Stimulated activated CD8-positive, alpha-beta memory T cell treated with anti-CD3 and anti-CD28 coated beads, Interleukin-12 subunit alpha, Interleukin-12 subunit beta, amount 100 ng/mL, for 24 hours (primary cell): ENCODE data around the gene DAPK1.

ENCODE experiments used
- DNase-seq: peaks from one replicate; pipeline ENCODE4 v3.0.0-alpha.2; 2020; ENCODE audit errors: extremely low read depth

DAPK1 gene

DNA sequence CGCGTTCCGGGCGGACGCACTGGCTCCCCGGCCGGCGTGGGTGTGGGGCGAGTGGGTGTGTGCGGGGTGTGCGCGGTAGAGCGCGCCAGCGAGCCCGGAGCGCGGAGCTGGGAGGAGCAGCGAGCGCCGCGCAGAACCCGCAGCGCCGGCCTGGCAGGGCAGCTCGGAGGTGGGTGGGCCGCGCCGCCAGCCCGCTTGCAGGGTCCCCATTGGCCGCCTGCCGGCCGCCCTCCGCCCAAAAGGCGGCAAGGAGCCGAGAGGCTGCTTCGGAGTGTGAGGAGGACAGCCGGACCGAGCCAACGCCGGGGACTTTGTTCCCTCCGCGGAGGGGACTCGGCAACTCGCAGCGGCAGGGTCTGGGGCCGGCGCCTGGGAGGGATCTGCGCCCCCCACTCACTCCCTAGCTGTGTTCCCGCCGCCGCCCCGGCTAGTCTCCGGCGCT is at the start of gene DAPK1:
TSS of gene DAPK1 (plus strand) at position 264 of the 442 bp plus-strand sequence. CDS start 1,211 bp downstream, outside the sequence.
- DNase-seq, result no peak

DNA sequence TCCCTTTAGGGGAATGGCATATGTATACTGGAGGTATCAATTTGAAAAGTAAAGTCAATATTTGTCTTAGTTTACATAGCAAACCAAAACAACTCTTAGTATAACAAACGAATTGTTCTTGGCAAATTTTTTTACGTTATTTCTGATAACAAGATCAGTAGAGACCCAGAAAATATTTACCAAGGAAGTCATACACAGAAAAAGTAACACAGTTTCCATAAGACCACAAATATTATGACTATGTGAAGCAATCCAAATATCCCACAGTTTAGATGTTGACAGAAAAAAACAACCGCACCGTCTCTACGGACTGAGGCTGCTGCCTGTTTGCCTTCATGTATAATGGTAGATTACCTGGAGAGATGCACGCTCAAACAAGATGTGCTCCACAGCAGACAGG is 46.5 kb upstream of the DAPK1 start:
- DNase-seq, result no peak

DNA sequence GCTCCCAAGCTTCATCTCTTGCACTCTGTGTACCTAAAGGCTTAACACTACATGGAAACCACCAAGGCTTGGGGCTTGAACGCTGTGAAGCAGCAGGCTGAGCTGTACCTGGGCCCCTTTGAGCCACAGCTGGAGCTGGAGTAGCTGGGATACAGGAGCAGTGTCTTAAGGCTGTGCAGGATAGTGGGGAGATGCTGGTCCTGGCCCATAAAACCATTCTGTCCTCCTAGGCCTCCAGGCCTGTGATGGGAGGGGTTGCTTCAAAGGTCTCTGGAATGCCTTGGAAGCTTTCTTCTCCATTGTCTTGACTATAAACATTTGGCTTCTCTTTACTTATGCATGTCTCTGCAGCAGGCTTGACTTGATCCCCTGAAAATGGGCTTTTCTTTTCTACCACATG is 42.3 kb upstream of the DAPK1 start:
- DNase-seq, result no peak

DNA sequence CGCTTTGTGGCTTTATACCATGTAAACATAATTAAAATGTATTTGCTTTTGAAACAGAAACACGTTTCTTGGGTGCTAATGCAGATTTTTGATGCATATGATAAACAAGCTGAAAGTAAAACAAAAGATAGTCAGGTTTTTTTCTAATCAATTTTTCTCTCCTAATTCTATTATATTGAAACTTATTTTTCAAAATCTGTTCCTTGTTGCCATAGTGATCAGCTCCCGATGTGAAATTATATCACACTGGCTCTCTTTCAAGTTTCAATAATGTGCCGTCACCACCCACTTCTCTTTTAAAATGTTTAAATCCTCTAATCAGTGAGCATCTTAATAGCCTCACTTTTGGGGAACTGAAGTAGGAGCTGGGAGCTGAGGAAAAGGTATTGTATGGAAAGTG is 36.4 kb upstream of the DAPK1 start:
- no peak for DNase-seq

DNA sequence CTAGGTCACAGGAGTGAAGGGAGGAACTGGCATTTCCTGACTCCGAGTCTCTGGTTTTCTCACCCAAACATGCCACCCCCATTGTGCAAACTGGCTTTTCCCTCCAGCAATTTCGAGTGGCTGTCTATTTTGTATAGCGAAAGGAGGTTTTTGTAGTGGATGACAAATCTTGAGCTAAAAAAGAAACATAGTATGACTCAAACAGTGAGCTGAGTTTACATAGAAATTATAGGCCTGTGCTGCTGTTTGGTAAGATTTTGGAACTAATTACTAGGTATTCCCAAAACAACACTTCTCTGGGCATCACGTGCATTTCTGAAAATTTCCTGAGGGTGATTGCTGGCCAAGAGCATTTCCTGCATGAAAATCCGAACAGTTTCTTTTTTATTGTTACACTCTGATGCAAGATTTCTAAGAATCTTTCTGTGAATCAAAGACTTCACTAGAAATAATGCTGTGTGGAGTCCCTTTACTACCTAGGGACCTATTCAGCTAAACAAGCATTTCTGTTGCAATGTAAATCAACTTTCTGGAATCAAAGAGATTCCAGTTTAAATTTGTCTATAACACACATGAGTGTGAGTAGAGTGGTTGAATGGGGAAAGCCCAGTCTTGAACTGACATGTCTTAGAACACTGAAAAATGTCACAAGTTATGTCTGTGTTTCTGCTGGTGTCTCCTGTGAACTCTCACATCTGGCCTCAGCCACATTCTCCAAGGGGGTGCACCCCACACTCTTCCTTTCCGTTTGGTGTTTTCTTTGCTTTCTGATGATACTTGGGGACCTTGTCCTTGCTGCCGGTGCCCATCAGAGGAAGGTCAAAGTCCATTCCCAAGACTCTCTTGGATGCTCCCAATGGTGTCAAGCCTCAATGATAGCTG is 33.3 kb upstream of the DAPK1 start:
- DNase-seq, result no peak

DNA sequence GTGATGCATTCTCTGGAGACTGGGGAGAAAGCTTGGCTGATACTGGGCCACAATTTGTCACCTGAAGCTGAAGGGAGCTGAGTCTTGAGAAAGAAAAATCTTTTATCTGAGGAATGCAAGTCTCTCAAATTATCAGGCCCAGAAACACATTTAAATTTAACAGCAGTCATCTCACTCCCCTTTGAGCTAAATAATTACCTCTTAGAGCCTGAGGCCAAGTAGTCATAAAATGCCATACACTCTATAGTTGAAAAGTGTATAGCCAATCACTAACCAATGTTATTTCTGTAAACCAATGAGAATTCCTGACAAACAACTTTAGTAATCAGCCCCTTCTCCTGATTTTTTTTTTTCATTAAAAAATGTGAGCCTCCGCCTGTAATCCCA is 32.7 kb upstream of the DAPK1 start:
- DNase-seq, result no peak

DNA sequence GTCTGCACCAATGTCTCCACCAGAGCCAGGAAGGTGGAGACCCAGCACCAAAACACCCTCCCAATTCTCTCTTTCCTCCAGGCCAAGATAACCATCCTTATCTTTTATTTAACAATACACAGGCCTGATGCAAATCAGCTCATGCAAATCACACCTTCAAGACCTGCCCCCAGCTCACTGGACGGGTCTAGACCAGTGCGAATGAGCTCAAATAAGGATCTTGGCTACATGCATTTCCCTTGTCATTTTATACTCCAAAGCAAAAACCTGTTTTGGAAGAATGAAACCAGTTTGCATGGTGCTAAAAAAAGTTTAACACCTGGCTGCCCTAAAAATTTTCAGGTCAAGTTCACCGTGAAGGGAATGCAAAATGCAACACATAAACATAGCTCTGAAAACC is 31.9 kb upstream of the DAPK1 start:
- DNase-seq, result no peak

DNA sequence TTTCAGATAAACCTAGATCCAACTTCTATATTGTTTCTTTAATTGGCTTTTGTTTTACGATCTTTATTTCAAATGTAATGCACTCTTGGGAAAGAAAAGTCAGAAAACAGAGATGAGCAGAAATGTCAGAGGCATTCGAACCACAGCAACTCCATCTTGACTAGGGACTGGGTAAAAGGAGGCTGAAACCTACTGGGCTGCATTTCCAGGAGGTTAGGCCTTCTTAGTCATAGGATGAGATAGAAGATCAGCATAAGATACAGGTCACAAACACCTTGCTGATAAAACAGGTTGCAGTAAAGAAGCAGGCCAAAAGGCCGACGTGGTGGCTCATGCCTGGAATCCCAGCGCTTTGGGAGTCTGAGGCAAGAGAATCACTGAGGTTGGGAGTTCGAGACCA is 30.5 kb upstream of the DAPK1 start:
- no peak for DNase-seq

DNA sequence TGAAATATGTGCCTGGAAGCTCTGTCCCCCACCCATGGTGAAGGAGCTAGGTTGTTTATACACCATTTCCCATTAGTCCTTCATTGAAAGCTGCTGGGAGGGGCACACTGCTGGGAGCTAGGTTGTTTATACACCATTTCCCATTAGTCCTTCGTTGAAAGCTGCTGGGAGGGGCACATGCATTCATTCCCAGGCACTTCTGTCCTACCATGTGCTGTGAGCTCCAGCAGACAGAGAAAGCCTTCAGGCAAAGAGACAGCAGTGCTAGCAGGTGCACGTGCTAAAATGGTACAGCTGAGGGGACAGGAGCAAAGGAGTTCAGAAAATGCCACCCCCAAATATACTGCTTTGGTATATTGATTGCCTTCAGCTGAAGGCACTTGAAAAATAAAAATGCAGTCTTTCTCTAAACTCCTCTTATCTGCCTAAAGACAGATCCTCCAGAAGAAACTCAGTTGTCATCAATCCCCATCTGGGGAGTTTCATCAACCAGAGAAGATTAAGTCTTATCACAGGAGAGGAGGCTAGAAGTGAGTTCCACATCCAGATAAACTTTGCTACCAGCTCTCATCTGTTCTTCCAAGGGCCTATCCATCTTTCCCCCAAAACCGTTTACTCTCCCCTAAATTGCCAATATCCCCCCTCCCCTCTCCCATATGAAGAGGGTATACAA is 27.7 kb upstream of the DAPK1 start:
- DNase-seq, result no peak

DNA sequence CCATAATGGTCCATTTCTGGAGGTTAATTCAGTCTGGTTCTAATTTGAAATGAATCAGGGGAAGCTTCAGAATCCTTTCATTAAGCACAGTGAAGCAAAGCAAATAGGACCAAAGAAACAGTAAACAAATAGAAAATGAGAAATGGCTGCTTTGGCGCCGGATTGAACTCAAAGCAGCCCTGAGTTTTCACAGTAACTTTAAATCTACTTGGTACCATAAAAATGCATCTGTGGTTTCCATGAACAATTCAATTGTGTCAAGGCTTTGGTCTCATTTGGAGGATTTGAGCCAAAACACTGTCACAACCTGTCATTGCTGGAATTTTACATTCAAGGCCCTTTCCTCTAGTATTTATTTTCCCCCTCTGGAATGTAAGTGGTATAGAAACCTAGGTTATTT is 25.9 kb upstream of the DAPK1 start:
- DNase-seq, result no peak

DNA sequence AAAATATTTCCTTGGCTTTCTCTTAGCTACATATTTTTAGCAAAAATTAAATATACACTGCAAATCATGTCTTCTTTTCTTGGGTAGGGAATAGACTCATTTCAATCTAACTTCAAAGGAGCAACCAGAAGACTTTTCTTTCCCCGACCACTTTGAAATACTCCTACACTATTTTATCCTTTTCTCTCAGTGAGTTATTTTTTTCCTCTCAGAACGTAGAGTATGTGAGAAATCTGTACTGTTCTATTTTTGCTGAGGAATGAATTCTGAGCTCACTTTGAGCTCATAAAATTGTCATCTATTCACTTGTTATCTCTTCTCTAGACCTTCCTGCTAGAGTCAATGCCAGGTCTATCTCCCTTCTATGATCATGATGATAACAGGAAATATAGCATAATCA is 22.2 kb upstream of the DAPK1 start:
- no peak for DNase-seq

DNA sequence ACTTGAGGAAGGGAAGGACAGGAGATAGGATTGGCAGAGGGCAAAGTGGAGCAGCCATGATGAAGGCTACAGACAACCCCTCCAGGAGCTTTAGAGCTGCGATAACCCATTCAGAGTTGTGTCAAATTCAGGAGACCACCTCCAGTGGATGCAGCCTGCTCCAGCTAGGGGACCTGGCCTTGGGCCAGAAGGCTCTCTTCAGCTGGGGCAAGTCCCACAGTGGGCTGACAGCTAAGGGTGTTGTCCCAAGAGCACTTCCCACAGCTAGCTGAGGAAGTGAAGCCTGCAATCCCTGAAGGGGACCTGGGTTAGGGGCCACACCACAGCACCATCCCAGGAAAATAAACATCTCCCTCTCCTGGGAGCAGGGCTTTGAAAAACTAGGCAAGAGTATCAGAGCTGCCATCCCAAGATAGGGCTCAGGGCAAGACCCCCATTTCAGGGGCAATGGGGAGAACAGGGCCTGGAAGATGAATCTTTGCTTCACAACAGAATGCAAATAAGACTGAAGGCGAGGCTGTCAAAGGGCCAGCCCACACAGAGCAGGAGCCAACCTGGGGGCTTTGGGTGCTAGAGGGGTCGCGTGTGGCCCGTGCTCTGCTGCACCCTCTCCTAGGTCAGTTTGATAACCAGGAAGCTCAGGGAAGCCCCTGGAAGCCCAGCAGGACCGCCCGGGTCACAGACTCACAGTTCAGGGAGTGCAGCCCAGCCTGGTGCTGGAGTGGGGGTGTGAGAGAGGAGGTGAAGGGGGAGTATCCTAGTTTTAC is 19.3 kb upstream of the DAPK1 start:
- no peak for DNase-seq

DNA sequence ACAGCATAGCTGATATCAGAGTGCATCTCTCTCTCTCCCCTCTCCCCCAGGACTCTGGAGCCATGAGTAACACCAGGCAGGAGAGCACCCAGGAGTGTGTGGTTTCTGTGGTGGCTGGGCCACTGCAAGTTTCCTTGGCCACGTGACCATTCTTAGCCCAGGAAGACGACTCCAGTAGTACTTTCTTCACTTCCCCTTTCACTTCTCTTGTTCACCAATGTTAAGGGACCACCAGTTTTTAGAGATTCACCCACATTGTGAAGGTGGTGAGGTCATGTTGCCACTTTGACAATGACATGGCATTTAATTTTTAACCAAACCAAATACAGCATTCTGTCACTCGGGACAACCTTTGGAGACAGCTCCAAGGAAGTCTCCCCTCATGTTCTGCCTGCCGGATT is 17.9 kb upstream of the DAPK1 start:
- DNase-seq, result no peak

DNA sequence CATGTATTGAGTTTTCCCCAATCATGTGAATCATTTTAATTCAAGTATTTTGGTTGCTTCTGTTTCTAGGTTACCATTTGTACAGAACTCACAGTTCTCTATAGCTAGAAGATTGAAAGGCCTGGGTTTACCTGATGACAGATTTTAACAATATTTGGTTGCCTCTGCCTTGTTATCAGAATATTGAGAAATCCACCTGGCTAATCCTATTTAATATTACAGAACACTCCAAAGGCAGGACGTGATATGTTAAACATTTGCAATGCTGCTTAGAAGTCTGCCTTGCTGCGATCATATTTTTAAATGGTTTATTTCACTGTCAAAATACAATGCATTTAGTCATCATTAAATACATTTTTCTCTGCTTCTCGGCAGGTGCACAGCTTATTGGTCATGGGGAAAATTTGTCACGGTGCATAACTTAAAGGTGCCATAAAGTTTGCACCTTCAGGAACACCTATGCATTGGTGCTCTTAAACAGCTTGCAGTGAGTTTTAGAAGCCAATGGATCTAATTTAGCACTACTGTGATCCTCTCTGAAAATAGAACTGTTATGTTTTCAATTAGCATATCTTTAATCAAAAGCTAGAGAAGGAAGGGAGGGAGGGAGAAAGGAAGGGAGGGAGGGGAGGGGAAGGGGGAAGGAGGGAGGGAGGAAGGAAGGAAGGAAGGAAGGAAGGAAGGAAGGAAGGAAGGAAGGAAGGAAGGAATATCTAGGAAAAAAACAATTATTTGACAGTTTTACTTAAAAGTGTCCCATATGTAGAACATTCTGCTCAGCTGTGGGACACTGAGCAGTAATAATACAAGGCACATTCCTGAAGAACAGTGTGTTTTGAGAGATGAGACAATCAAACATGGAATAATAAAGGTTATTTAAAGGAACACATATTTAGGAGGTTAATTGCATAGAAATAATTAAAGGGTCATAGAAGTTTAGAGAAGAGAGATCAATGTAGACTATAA is 15.5 kb upstream of the DAPK1 start:
- DNase-seq, result no peak

DNA sequence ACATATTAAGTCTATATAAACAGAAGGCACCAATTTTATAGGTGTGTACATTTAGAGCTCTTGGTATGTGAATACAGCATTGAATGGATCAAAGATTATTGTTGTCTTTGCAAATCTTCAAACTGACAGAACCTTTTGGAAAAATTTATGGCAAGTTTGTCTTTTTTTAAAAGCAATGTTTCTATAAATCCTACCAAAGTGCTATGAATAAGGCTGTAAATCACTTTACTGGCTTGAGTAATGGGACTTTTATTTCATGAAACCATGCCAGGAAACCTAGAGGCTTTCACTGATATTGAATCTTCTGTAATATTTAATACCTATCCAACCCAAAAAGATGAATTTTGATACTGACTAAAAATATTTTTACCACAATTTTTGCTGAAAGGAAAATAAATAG is 7.4 kb upstream of the DAPK1 start:
- no peak for DNase-seq

DNA sequence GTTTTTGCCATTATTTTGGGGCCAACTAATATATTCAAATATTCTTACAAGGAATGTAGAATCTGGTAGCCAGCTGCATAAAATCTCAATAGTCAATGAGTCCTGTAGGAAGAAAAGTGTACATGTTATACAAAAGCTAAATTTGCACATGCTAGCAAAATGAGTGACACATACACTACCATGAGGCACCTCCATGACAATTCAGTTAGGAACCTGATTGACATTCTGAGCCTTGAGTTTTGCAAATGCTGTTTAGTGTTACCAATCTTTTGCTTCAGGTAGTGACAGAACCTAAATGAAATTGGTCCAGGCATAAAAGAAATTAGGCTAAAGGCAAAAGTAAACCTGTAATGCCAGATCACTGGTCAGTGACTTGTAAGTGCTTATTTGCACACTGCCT is 6.8 kb upstream of the DAPK1 start:
- no peak for DNase-seq

DNA sequence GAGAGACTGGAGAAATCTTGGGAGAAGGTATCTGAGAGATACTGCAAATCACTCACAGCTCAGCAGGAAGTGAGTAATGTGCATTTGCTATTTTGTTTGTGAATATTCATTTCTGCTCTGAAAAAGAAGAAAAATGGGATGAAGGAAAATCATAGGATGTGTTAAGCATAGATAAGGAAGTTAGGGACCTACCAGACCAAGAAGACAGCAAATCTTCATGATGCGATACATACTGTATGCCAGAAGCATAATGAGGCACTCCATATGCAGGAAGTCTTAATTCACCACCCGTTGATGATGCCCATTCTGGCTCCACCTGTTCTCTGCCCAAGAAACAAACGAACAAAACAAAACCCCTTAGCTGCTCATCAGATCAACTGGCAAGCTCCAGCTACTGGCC is 6.1 kb upstream of the DAPK1 start:
- DNase-seq, result no peak

DNA sequence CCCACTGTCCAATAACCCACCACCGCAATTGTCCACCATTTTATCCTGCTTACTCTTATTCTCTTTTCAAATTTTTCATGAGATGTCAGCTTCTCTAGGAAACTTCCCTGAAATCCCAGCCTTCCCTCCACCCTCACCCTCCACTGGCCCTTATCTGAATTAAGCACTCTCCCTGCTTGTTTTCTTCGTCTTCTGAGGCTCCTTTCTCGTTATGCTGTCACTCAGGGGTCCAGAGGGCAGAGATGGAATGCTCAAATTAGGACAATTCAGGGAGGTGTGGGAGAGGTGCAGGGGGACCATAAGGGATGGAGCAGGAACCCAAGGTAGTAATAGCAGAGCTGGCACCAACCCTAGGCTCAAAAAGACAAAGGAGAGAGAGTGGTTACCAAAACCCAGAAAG is 5.0 kb upstream of the DAPK1 start:
- DNase-seq, result no peak

DNA sequence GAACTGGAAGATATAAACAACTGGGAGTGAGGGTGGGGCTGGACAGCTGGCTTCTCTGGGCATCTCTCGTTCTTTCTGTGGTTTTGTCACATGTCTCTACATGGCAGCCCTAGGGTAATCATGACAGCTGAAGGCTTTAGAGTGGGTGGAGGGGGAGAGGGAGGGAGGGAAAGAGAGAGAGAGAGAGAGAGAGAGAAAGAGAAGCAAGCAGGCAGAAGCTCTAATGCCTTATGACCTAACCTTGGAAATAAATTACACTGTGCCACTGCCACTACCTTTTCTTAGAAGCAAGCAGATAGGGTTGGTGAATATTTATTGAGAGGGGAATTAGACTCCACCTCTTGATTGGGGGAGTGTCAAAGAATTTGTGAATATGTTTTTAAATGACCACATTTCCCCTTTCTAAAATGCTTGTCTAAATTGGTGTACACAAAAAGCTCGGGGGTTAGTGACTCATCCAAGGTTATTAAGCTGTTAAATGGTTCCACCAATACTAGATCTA is 2.6 kb upstream of the DAPK1 start:
- DNase-seq, result no peak

DNA sequence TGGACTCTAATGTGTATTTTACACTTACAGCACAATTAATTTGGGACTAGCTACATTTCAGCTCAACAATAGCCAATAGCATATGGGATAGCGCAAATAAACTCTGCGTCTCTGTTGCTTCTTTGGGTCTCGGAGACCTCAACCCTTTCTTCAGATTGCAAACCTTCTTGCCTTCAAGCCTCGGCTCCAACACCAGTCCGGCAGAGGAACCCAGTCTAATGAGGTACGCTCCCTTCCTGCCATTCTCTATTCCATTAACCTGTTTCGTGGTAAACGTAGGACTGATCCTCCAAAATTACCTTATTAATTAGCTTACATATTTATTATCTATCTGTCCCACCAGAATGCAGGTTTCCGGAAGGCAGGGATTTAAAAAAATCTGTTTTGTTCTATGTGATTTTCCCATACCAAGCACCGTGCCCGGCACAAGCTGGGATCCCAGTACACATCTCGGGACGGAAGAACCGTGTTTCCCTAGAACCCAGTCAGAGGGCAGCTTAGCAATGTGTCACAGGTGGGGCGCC is 525 bp upstream of the DAPK1 start:
- DNase-seq, result no peak
